Stimulated activated CD8-positive, alpha-beta memory T cell treated with anti-CD3 and anti-CD28 coated beads, Interleukin-15, amount 100 ng/mL, for 1 hour (primary cell): ENCODE results near the gene HS1BP3.

Source experiments
- DNase-seq: peaks from one replicate; pipeline ENCODE4 v3.0.0-alpha.2; 2020; ENCODE audit warnings: low read depth

The HS1BP3 gene

GRCh38 chr2:20674974-20675679, 24.2 kb upstream of the HS1BP3 start:
- no peak for DNase-seq

DNA sequence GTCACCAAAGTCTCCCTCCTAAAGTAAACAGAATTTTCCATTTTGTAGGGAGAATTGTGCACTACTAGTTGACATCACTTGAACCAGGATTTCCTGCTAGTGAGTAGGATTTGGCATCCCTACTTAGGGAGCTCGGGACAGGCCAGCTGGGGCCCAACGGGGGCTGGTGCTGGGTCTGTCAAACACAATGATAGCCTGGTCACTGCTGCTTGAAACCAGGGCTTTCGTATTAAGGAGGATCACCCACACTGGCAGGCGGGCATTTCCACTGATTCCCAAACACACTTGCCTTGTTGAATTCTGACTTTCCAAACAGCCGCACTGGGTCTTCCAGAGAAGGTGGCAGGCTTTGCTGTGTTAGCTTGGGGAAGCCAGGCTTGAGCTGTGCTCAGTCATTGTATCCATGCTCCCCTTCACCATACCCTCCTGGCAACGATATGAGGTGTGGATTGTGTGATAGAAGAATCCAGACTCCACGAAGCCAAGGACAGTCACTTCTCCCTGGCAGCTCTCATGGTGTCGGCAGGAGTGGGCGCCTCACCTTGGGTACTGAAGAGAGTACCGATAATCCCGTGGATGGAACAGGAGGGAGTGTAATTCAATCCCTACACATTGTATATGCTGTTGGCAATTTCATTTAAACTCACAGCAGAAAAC, 23.5 kb upstream of the HS1BP3 start:
- no peak for DNase-seq

GRCh38 chr2:20673686-20674308, 22.9 kb upstream of the HS1BP3 start:
- no peak for DNase-seq

DNA sequence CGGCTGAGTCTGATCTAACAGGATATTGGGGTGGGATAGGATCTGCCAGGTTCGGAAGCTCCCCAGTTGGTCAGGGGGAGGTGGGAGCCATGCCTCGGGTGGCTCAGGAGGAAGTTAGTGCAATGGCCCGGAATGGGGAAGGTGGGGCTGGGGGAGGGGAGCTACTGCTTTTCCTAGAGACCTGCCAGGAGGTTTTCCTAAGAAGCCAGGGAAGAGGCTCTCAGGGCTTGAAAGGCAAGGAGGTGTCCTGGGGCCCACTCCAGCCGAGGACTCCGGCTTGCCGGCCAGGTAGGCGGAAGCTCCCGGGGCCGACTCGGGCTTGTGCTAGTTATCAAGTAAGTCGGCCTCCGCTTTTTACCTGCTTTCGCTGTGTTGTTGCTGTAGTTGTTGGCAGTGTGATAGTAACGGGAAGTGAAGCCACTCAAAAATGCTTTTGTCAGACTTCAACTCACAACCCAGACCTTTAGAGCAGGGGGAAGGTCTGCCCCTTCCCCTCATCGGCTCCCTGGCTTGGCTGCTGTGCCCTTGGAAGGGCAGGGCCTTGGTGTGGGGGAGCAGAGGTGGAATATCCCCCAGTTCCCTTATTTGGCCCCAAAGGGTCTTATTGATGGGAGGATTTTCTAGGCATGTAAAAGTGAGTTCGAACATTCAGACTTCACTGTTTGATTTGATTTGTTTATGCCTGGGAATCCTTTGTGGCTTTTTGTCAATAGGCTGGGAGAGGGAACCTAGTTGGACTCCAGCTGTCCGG, 21.5 kb upstream of the HS1BP3 start:
- no peak for DNase-seq

GRCh38 chr2:20671736-20672080, 20.8 kb upstream of the HS1BP3 start:
- no peak for DNase-seq

GRCh38 chr2:20671036-20671735, 20.3 kb upstream of the HS1BP3 start:
- no peak for DNase-seq

- DNase-seq, result no peak
Observed at GRCh38 chr2:20670315-20671035, 19.6 kb upstream of the HS1BP3 start.

DNA sequence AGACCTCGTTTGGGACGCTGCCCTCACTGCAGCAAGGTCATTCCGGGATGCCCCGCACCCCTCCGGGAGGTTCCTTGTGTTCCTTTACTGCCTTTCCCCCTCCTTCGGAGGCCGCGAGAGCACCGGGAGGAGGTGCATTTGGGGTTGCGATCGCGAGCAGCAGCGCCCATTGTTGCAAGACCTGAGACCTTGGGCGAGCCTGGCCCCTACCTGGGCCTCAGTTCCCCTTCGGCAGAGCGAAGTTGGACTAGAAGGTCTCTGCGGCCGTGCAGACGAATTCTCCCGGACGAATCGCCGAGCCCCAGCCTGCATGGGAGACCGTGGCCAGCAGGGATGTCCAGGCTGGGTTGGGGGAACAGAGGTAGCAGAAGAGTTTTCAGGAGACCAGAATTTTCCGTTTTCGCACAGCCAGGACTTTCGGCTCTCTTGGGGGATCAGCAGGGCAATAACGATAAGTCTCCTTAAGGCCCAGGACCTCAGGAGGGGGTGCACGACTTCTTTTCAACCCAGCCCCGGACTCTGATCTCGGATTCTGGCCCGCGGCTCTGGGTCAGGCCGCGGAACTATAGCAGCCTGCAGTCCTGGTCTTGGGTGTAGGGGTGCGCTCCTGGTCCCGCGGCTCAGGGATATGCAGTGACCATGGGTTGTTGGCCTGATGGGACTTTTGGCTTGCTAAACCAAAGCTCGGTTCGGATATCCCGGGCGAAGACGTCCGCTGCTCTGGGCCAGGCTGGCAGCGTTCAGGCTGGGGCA, 18.8 kb upstream of the HS1BP3 start:
- DNase-seq, result no peak

DNA sequence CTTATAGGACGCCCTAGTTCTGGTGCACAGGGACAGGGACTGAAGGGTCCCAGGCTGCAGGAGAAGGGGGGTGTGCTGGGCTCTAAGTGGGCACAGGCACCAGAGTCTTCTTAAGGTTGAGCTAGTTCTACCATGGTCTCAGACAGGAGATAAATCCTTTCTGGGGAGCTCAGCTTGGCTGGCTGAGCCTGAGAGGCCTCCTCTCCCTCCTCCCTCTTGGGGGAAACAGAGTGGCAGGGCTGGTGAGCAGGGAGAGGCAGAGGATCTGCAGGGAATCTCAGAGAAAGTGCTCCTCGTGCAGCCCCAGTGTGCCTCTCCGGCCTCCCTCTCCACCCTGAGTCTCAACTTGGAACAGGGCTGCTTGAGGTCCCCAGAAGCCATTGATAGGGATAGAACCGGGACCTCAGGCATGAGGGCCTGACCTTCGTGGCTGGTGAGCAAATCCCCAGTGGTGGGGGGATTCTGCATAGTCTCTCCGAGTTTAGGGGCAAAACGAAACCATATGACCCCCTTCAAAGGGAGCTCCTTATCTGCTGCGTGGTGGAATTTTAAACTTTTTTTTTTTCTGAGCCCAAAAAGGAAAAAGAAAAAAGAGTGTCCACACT, 18.1 kb upstream of the HS1BP3 start:
- DNase-seq, result no peak

DNA sequence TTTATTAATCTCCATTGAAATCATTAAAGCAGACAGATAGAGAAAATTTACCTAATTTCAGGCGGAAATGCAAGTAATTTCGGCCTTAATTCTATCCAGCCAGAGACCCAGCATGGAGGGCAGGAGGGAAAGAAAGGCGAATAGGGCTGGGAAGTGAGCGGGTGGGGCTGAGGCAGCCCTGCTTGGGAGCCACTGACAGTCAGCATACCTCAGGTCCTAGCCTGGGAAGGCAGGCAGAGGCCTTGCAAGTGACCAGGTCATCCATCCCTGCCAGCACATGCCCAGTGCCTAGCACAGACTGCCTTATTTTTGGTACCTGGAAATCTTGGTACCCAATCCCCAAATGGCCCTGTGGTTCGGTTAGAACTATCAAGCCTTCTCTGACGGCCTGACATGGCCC, 17.6 kb upstream of the HS1BP3 start:
- no peak for DNase-seq

- DNase-seq, result no peak
Observed at GRCh38 chr2:20667531-20668401, 16.9 kb upstream of the HS1BP3 start.

DNA sequence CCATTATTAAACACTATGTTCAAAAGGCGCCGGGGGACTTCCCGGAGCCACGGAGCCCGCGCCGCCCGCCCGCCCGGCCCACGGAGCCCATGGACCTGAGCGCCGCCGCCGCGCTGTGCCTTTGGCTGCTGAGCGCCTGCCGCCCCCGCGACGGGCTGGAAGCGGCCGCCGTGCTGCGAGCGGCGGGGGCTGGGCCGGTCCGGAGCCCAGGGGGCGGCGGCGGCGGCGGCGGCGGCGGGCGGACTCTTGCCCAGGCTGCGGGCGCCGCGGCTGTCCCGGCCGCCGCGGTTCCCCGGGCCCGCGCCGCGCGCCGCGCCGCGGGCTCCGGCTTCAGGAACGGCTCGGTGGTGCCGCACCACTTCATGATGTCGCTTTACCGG, 16.2 kb upstream of the HS1BP3 start:
- no peak for DNase-seq

- DNase-seq, result no peak
Observed at GRCh38 chr2:20666304-20667150, 15.6 kb upstream of the HS1BP3 start, which contains the start of gene GDF7. Gene GDF7, plus strand, starts transcription at chr2:20667144. Its CDS starts 96 bp downstream, at chr2:20667240.

GRCh38 chr2:20666005-20666303, 15.1 kb upstream of the HS1BP3 start:
- DNase-seq, result no peak

- no peak for DNase-seq
Observed at GRCh38 chr2:20665243-20666004, 14.5 kb upstream of the HS1BP3 start.

DNA sequence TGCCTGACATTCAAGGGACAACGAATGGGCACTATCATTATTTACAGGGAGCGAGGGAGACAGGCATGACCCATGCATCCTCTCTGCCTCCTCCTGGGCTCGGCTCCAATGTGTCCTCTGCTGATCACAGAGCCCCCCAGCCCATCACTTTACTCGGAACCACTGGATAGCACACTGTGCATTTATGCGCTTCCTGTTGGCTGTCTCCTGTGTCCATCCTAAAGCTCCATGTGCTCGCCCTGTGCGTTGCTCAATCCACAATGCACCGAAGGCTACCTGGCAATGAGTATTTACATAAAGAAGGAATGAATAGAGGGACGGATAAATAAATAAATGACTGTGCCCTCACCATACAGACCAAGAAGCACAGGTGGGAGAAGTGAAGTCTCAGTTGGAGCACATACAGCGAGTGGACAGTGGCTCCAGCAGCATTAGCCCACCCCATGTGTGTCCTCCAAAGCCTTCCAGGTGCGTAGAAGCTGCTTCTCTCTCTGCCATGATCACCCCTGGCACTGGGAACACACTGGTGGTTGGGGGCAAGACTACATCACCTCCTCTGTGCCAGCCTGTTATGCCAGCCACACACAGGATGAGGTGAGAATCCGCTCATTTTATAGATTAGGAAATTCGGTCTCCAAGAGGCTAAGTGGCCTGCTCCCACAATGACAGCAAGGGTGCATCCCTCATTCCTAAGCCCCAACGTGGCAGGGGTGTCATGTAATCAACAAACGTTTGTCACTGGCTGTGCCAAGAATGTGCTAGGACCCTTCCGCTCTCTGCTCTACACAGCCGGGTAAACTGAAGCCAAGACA, 13.7 kb upstream of the HS1BP3 start:
- no peak for DNase-seq

GRCh38 chr2:20664071-20664390, 13.1 kb upstream of the HS1BP3 start:
- no peak for DNase-seq
